CD4-positive, alpha-beta T cell treated with Interleukin-15 for 1 hour (primary cell): ENCODE data around the gene RAB3C.

Experiments used
- DNase-seq: peaks from one replicate; pipeline ENCODE4 v3.0.0-alpha.2; 2020

RAB3C gene

DNA sequence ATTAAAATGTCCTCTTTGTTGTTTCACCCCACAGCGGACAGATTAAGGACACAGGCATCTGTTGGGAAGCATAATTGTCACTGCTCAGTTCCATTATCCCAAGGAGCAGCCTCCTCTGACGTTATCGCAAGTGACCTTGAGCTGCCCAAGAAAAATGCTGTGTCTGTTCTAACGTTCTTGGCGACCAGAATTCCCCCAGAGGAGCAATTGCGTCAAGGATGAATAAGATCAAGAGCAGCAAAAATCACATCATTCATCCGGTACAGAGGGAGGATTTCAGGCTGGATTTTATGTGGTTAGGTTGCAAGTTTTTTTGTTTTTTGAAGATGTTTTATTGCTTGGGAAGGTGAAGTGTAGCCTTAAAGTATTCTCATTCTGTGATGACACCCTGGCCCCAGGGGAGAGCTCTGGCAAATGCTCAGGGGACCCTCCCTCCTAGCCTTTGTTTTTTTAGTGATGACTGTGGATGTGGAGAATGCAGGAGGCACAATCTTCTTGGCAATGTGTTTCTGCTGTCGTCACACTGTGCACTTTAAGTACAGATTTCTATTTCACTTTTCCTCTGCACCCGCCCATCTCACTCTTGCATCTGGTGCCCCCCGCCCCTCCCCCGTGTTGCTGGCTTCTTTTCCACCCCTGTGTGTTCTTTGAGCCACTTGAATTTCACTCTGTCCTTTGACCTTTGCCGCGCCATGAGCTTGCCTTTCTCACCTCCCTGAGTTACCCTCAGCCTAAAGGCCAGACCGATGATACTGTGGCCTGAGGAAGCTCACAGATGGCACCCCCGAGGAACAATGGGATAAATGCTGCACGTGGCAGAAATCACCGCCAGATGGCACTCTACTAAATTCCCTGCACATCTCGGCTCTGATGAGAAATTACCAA is 308.5 kb downstream of the RAB3C start:
- peak; percentile 51 for DNase-seq

GRCh38 chr5:58891971-58892343 is 309.1 kb downstream of the RAB3C start:
- DNase-seq: no peak

GRCh38 chr5:58893551-58893950 is 310.7 kb downstream of the RAB3C start:
- no peak for DNase-seq

GRCh38 chr5:58898006-58898405 is 315.1 kb downstream of the RAB3C start:
- no peak for DNase-seq

DNA sequence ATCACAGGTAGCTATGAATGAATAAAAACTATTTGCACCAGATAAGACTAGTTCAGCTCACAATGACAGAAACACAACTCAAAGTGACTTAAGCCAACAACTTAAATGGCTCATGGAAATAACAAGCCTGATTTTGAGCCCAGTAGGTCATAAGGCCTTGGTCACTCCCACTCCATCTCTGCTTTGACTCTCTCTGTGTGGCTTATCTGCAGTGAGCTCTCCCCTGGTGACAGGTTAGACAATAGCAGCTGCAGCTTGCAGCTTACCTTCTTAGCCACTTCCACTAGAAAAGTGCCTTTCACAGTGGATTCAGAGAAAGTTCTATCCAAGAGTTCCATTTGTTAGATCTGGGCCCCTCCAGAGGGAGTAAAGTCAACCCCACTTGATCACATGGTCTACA is 315.7 kb downstream of the RAB3C start:
- DNase-seq: no peak

- DNase-seq: no peak
Measured at GRCh38 chr5:58901271-58901670, 318.4 kb downstream of the RAB3C start.

GRCh38 chr5:58902305-58902704 is 319.4 kb downstream of the RAB3C start:
- DNase-seq: no peak

GRCh38 chr5:58902765-58903164 is 319.9 kb downstream of the RAB3C start:
- no peak for DNase-seq

DNA sequence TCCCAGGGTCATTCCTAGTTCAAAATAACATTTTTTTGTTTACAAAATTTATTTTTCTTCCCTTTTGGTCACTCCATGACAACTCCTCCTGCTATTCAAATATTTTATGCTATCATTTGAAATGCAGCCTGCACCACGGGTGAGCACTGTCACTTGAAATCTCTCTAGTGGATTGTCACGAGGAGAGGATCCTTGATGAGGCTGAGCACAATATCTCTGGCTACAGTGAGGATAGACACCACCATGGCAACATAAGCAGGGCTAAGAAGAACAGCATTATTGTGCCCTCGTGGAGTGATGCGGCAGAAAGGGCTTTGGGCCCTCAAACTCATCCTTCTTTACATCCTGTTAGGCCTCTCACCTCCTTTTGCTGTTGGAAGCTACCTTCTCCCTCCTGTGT is 321.9 kb downstream of the RAB3C start:
- DNase-seq: no peak

DNA sequence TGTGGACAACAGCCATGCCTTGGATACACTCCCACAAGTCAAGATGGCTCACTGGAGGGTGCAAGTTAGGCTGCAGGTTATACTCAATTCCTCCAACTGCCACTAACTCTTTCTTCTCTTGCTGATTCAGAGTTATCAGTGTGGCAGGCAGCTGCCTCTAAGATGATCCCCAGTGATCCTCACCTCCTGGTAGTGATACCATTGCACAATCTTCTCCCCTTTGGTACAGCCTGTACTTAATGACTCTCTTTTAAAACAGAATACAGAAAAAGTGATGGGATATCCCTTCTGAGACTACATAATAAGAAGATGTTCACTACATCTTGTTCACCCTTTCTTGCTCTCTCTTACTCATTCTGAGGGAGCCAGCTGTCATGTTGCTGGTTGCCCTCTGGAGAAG is 323.1 kb downstream of the RAB3C start:
- no peak for DNase-seq
